ENCODE data around the gene AMDHD2.

- TF ChIP-seq EZH2 (IDR thresholded peaks at IDR 0.05; ENCODE audit: low read depth, low read length, severe bottlenecking) (no peak), NRF1 (IDR thresholded peaks at IDR 0.05; ENCODE audit: low read depth, low read length) (no peak), YY1 (IDR thresholded peaks at IDR 0.05; ENCODE audit: low read depth, low read length) (no peak), CTCF (IDR thresholded peaks at IDR 0.05; ENCODE audit: control extremely low read depth in 1 of 3, insufficient read depth in 1 of 3, low read depth in 1 of 3, low read length in 3 of 3) (no peak), TAF7 (optimal IDR thresholded peaks at IDR 0.05; ENCODE audit: borderline replicate concordance, low read depth, low read length) (no peak), POLR2A (IDR thresholded peaks at IDR 0.05; ENCODE audit: control extremely low read depth in 1 of 2, low read depth in 2 of 2, low read length in 2 of 2) (no peak), GABPA (IDR thresholded peaks at IDR 0.05; ENCODE audit: borderline replicate concordance, insufficient read depth, low read length) (no peak), TEAD4 (IDR thresholded peaks at IDR 0.05; ENCODE audit: low read depth, low read length) (no peak), ATF2 (IDR thresholded peaks at IDR 0.05; ENCODE audit: low read length) (no peak), CHD1 (IDR thresholded peaks at IDR 0.05; ENCODE audit: low read depth, low read length) (no peak), JUND (IDR thresholded peaks at IDR 0.05; ENCODE audit: low read length) (no peak), RXRA (IDR thresholded peaks at IDR 0.05; ENCODE audit: insufficient read depth, low read depth, low read length) (no peak), SP2 (IDR thresholded peaks at IDR 0.05; ENCODE audit: low read length) (no peak)
These were observed 7.1 kb downstream of the AMDHD2 start for GRCh38 chr16:2527071-2527783.

Measured in H1 (cell line).